GM18951 (cell line): ENCODE measurements around the gene PGLYRP1.

ENCODE experiments used
- POLR2A ChIP-seq: IDR thresholded peaks from 4 replicates; pipeline ENCODE4 v1.6.1; 2011; ENCODE audit warnings: mild to moderate bottlenecking; ENCODE audit not compliant: insufficient read length, insufficient read depth; ENCODE audit errors: extremely low read depth
- in situ Hi-C: fragments of 300-500 bp; cut with MboI; formaldehyde crosslinking; loops from one replicate; pipeline ENCODE4 v1.12.0; 2022; ENCODE audit warnings: low sequenced_read_pairs, mixed read lengths, inconsistent platforms; ENCODE audit not compliant: unreplicated experiment

PGLYRP1 gene

GRCh38 chr19:45973553-45974338, 49.1 kb downstream of the PGLYRP1 start, which contains the start of gene NOVA2:
NOVA2 (minus strand) TSS chr19:45973865; CDS start chr19:45973351, 514 bp downstream.
- in situ Hi-C loops = no loop called here
- TF ChIP-seq POLR2A = no peak

- in situ Hi-C loops = no loop called here
- no peak for TF ChIP-seq POLR2A
These were observed 49.8 kb downstream of the PGLYRP1 start for GRCh38 chr19:45972947-45973540.

DNA sequence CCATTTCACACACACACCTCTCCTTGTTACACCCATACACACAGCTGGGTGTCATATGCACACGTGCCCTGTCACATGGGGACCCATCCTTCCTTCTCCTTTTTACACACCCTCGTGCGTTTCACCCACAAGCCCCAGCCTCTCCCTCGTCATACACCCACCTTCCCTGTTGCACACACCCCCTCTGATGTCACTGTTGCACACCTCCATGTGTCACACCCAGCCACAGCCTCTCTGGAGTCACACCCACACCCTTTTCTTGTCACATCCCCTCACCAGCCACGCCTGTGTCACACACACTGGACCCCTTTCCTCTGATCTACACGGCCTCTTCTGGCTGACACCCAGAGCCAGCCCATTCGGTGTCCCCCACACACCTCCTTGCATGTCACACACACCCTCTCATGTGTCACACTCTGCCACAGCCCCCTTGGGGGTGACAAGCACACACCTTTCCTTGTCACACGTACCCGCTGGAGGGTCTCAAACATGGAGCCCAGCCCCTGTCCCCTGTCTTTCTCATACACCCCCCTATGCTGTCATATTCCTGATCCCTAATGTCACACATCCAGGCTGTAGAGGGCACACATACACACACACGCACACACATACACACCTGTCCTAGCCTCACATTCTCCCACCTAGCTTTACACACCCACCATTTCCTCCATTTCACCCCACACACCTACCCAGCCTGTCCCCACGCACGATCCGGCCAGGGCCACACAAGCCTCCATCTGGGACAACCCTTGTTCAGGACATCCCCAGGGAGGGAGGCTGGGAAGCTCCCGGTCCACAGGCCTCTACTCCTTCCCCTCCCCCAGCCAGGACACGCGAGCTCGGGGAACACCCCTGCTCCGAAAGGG, 50.5 kb downstream of the PGLYRP1 start:
- no peak for TF ChIP-seq POLR2A

DNA sequence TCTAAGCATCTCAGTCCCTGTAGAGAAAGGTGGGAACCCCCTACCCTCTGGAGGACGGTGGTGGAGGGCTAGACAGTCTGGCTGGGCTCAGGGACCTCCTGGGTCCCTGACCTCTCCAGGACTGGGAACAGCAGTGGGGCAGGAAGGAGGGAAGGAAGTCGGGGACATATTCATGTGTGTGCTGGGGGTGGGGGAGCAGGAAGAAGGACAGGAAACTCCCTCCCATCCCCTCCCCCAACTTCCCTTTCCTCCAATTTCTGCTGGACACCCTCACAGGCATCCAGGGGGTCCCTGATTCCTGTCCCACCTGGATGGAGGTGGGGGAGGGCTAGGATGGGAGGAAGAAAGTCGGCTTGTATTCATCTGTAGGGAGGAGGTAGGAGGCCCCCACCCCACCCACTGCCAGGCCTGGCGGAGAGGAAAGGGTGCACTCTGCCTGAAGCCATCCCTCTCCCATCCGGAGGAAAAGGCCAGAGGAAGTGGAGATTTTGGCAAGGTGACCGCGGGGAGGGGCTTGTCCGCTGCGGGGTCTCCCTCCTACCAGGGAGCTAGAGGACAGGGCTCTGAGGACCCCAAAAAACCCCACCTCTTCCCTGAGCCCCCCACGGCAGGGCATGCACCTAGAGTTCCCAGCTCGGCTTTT, 51.5 kb downstream of the PGLYRP1 start:
- in situ Hi-C loops = no loop called here
- no peak for TF ChIP-seq POLR2A

More for the DNA sequence above, 50.5 kb downstream of the PGLYRP1 start:
- in situ Hi-C loops = no loop called here

GRCh38 chr19:45969676-45970075, 53.2 kb downstream of the PGLYRP1 start:
- no peak for TF ChIP-seq POLR2A
- in situ Hi-C loops = no loop called here
